Measurements from ENCODE around the gene NR6A1.

The NR6A1 gene

GRCh38 chr9:124665391-124666058 is 105.6 kb downstream of the NR6A1 start:
- H2AFZ ChIP-seq (ENCODE audit: low read length), result no peak overlapping the region
- peak overlapping the region; percentile 19 for H3K4me3 ChIP-seq (ENCODE audit: low read length, poor library complexity, severe bottlenecking)
- no peaks in the 10 kb centered on the region for H3K9me3 ChIP-seq (ENCODE audit: insufficient read depth, low read depth, low read length)
- peaks cover 95% of the 10 kb centered on the region for H3K79me2 ChIP-seq (ENCODE audit: insufficient read depth, low read length)
- no peaks in the 10 kb centered on the region for H3K9me2 ChIP-seq (replicated peaks; ENCODE audit: low read depth, low read length)
- no peaks in the 10 kb centered on the region for H3K27me3 ChIP-seq (ENCODE audit: insufficient read depth, low read length, poor library complexity, severe bottlenecking)
- TF ChIP-seq, protein P1, sequence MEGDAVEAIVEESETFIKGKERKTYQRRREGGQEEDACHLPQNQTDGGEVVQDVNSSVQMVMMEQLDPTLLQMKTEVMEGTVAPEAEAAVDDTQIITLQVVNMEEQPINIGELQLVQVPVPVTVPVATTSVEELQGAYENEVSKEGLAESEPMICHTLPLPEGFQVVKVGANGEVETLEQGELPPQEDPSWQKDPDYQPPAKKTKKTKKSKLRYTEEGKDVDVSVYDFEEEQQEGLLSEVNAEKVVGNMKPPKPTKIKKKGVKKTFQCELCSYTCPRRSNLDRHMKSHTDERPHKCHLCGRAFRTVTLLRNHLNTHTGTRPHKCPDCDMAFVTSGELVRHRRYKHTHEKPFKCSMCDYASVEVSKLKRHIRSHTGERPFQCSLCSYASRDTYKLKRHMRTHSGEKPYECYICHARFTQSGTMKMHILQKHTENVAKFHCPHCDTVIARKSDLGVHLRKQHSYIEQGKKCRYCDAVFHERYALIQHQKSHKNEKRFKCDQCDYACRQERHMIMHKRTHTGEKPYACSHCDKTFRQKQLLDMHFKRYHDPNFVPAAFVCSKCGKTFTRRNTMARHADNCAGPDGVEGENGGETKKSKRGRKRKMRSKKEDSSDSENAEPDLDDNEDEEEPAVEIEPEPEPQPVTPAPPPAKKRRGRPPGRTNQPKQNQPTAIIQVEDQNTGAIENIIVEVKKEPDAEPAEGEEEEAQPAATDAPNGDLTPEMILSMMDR (conservative IDR thresholded peaks at IDR 0.05; ENCODE audit: low read length), result no peak
- no peak for TF ChIP-seq EZH2phosphoT487 (IDR thresholded peaks at IDR 0.05; ENCODE audit: borderline replicate concordance)
- H4K20me1 ChIP-seq (ENCODE audit: insufficient read depth, low read length, poor library complexity, severe bottlenecking), result peaks cover 90% of the 10 kb centered on the region
- peak overlapping the region; percentile 71 for H3K4me2 ChIP-seq (ENCODE audit: low read depth, low read length, poor library complexity, severe bottlenecking)
- no peak overlapping the region for H3K9ac ChIP-seq (ENCODE audit: low read depth, low read length, poor library complexity, severe bottlenecking)
- no peaks in the 10 kb centered on the region for H3K36me3 ChIP-seq (ENCODE audit: insufficient read depth, low read length)
- H3F3A ChIP-seq (ENCODE audit: low read depth), result no peaks in the 10 kb centered on the region; the same call in 1 of the 2 replicates
- peaks cover 62% of the 10 kb centered on the region for H3K4me1 ChIP-seq (ENCODE audit: insufficient read depth, low read length, poor library complexity, severe bottlenecking)

- H3K9ac ChIP-seq (ENCODE audit: low read depth, low read length, poor library complexity, severe bottlenecking), result no peak overlapping the region
- peaks cover 60% of the 10 kb centered on the region for H3K4me1 ChIP-seq (ENCODE audit: insufficient read depth, low read length, poor library complexity, severe bottlenecking)
- no peaks in the 10 kb centered on the region for H3K9me3 ChIP-seq (ENCODE audit: insufficient read depth, low read depth, low read length)
- H3K9me2 ChIP-seq (replicated peaks; ENCODE audit: low read depth, low read length), result no peaks in the 10 kb centered on the region
- TF ChIP-seq, protein P1 (conservative IDR thresholded peaks at IDR 0.05; ENCODE audit: low read length), result no peak
- TF ChIP-seq EZH2phosphoT487 (IDR thresholded peaks at IDR 0.05; ENCODE audit: borderline replicate concordance), result no peak
- H3F3A ChIP-seq (ENCODE audit: low read depth), result no peaks in the 10 kb centered on the region; the same call in 1 of the 2 replicates
- no peak overlapping the region for H2AFZ ChIP-seq (ENCODE audit: low read length)
- H4K20me1 ChIP-seq (ENCODE audit: insufficient read depth, low read length, poor library complexity, severe bottlenecking), result peaks cover 76% of the 10 kb centered on the region
- H3K4me3 ChIP-seq (ENCODE audit: low read length, poor library complexity, severe bottlenecking), result no peak overlapping the region
- no peaks in the 10 kb centered on the region for H3K36me3 ChIP-seq (ENCODE audit: insufficient read depth, low read length)
- peaks cover 95% of the 10 kb centered on the region for H3K79me2 ChIP-seq (ENCODE audit: insufficient read depth, low read length)
- H3K4me2 ChIP-seq (ENCODE audit: low read depth, low read length, poor library complexity, severe bottlenecking), result peak overlapping the region; percentile 71
- no peaks in the 10 kb centered on the region for H3K27me3 ChIP-seq (ENCODE audit: insufficient read depth, low read length, poor library complexity, severe bottlenecking)
These were observed 107.0 kb downstream of the NR6A1 start for GRCh38 chr9:124664143-124664542.

DNA sequence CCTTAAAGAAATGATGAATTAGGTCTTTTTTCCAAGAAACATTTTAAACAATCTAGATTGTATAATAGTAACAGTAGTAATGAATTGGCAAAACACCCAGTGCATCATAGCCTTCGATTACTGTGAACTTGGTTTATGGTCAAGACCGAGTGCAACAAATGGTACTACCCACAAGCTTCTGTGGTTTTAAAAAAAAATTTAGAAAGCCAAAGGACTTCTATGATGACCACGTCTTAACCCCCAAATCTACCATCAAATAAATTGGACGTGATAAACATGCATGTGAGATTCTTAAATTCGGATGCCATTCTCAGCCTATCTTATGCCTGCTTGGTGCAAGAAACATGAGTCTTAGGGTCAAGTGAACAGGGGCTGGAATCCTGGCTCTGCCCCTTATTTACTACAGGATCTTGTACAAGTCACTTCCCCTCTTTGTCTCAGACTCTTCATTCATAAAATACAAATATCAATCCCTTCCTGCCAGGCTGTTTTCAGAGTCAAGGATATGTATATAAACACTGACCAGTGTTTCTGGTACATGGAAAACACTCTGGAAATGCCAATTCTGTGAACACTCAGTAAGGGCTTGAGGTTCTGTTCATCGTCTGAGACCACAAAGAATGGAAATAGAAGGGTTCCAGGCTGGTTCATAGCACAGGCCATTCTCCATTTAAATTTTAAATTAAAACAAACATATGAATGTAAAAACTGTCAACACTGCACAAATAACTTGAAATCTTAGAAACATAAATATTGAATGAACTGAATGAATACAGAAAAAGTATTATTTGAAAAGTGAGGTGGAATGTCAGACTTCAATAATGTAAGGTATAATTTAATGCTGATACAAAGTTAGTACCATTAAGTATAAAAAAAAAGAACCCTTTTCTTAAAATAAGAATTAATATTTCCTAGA is 107.8 kb downstream of the NR6A1 start:
- H3K9me2 ChIP-seq (replicated peaks; ENCODE audit: low read depth, low read length), result no peaks in the 10 kb centered on the region
- peak overlapping the region; percentile 98 for H3K9ac ChIP-seq (ENCODE audit: low read depth, low read length, poor library complexity, severe bottlenecking)
- no peak overlapping the region for H2AFZ ChIP-seq (ENCODE audit: low read length)

More for the DNA sequence above, 107.8 kb downstream of the NR6A1 start:
- H3F3A ChIP-seq (ENCODE audit: low read depth), result no peaks in the 10 kb centered on the region; the same call in 1 of the 2 replicates
- no peaks in the 10 kb centered on the region for H3K36me3 ChIP-seq (ENCODE audit: insufficient read depth, low read length)
- no peaks in the 10 kb centered on the region for H3K27me3 ChIP-seq (ENCODE audit: insufficient read depth, low read length, poor library complexity, severe bottlenecking)
- peaks cover 60% of the 10 kb centered on the region for H3K4me1 ChIP-seq (ENCODE audit: insufficient read depth, low read length, poor library complexity, severe bottlenecking)
- H3K4me3 ChIP-seq (ENCODE audit: low read length, poor library complexity, severe bottlenecking), result peak overlapping the region; percentile 86
- H4K20me1 ChIP-seq (ENCODE audit: insufficient read depth, low read length, poor library complexity, severe bottlenecking), result peaks cover 68% of the 10 kb centered on the region
- no peak for TF ChIP-seq EZH2phosphoT487 (IDR thresholded peaks at IDR 0.05; ENCODE audit: borderline replicate concordance)
- TF ChIP-seq, protein P1 (conservative IDR thresholded peaks at IDR 0.05; ENCODE audit: low read length), result no peak
- no peaks in the 10 kb centered on the region for H3K9me3 ChIP-seq (ENCODE audit: insufficient read depth, low read depth, low read length)
- H3K79me2 ChIP-seq (ENCODE audit: insufficient read depth, low read length), result peaks cover 95% of the 10 kb centered on the region
- H3K4me2 ChIP-seq (ENCODE audit: low read depth, low read length, poor library complexity, severe bottlenecking), result peak overlapping the region; percentile 71

Measured in Loucy (cell line).